HG03571 (cell line): Measurements from ENCODE around the gene CYP27A1.
"Not testable (repeated sequence)": the region's sequence is repeated elsewhere in the genome, so short reads cannot be mapped to it uniquely, and the experiment has no call there.

Source experiments
- ATAC-seq: cut with Tn5 transposase; IDR thresholded peaks from one replicate; pipeline ENCODE4 v1.9.1; 2021; ENCODE audit not compliant: unreplicated experiment

Gene CYP27A1

GRCh38 chr2:218772759-218773158 is 9.2 kb upstream of the CYP27A1 start:
- not testable (repeated sequence) for ATAC-seq

GRCh38 chr2:218773881-218774280 is 8.1 kb upstream of the CYP27A1 start:
- no peak for ATAC-seq

- ATAC-seq: no peak
Measured at GRCh38 chr2:218776488-218776887, 5.5 kb upstream of the CYP27A1 start.

- no peak for ATAC-seq
Measured at GRCh38 chr2:218777276-218777990, 4.5 kb upstream of the CYP27A1 start.

- no peak for ATAC-seq
Measured at GRCh38 chr2:218780046-218780445, 1.9 kb upstream of the CYP27A1 start.

- no peak for ATAC-seq
Measured at GRCh38 chr2:218780851-218781690, 876 bp upstream of the CYP27A1 start.

- ATAC-seq: no peak
Measured at GRCh38 chr2:218782528-218782844, 539 bp downstream of the CYP27A1 start.

GRCh38 chr2:218783688-218784087 is 1.7 kb downstream of the CYP27A1 start:
- ATAC-seq: no peak

- no peak for ATAC-seq
Measured at GRCh38 chr2:218785103-218785502, 3.2 kb downstream of the CYP27A1 start.

GRCh38 chr2:218786133-218786532 is 4.2 kb downstream of the CYP27A1 start:
- ATAC-seq: no peak

GRCh38 chr2:218788529-218789255 is 6.7 kb downstream of the CYP27A1 start:
- ATAC-seq: no peak

GRCh38 chr2:218792433-218792832 is 10.5 kb downstream of the CYP27A1 start:
- ATAC-seq: no peak

GRCh38 chr2:218796691-218797090 is 14.7 kb downstream of the CYP27A1 start:
- ATAC-seq: no peak

GRCh38 chr2:218798767-218799504 is 17.0 kb downstream of the CYP27A1 start:
- ATAC-seq: no peak

- no peak for ATAC-seq
Measured at GRCh38 chr2:218799990-218800389, 18.0 kb downstream of the CYP27A1 start.

GRCh38 chr2:218802386-218802994 is 20.5 kb downstream of the CYP27A1 start:
- ATAC-seq: no peak

GRCh38 chr2:218804817-218805216 is 22.9 kb downstream of the CYP27A1 start:
- no peak for ATAC-seq

- no peak for ATAC-seq
Measured at GRCh38 chr2:218805627-218806026, 23.7 kb downstream of the CYP27A1 start.

- ATAC-seq: no peak
Measured at GRCh38 chr2:218806346-218806978, 24.5 kb downstream of the CYP27A1 start.

- no peak for ATAC-seq
Measured at GRCh38 chr2:218807626-218808025, 25.7 kb downstream of the CYP27A1 start.
